Measurements from ENCODE around the gene NUP93.

GRCh38 chr16:56765949-56766348, 36.0 kb downstream of the NUP93 start:
- TF ChIP-seq EZH2 (IDR thresholded peaks at IDR 0.05) (no peak), POLR2AphosphoS5 (IDR thresholded peaks at IDR 0.05; ENCODE audit: borderline replicate concordance, low read depth, low read length) (no peak)
